Cardiac fibroblast (primary cell): Measurements from ENCODE around the gene GATB.

Source experiments
- DNase-seq, 2 donors: peaks; one replicate each; pipeline versions ENCODE4 v3.0.0 to v3.0.0-alpha.2; 2010; ENCODE audit warnings: low read depth in 2 of 2
- H3K4me3 ChIP-seq, 2 donors: replicated peaks in 1 of 2; 1 replicate in 1 of 2; 2 replicates in 1 of 2; pipeline ENCODE4 v1.5.1; 2011; ENCODE audit warnings: low read depth in 2 of 2, low read length in 2 of 2, mild to moderate bottlenecking in 2 of 2, moderate library complexity in 1 of 2
- CTCF ChIP-seq: IDR thresholded peaks from one replicate; pipeline ENCODE4 v1.5.1; 2011; ENCODE audit warnings: low read depth, mild to moderate bottlenecking, low read length, inconsistent platforms

The GATB gene

GRCh38 chr4:151641983-151642382 is 118.8 kb downstream of the GATB start:
- no peak for DNase-seq
- no peak for TF ChIP-seq CTCF
- no peak overlapping the region for H3K4me3 ChIP-seq

GRCh38 chr4:151641167-151641566 is 119.6 kb downstream of the GATB start:
- no peak overlapping the region for H3K4me3 ChIP-seq
- TF ChIP-seq CTCF, result no peak
- DNase-seq, result peak; percentile 53 to 62

GRCh38 chr4:151640381-151640780 is 120.4 kb downstream of the GATB start:
- H3K4me3 ChIP-seq, result no peak overlapping the region
- no peak for TF ChIP-seq CTCF
- DNase-seq, result no peak

- DNase-seq, result no peak
- TF ChIP-seq CTCF, result no peak
- no peak overlapping the region for H3K4me3 ChIP-seq
Observed at GRCh38 chr4:151638295-151638858, 122.4 kb downstream of the GATB start.

- no peak overlapping the region for H3K4me3 ChIP-seq
- TF ChIP-seq CTCF, result no peak
- DNase-seq, result no peak
Observed at GRCh38 chr4:151631349-151631748, 129.5 kb downstream of the GATB start.

- no peak for TF ChIP-seq CTCF
- no peak overlapping the region for H3K4me3 ChIP-seq
Observed at GRCh38 chr4:151629097-151629783, 131.6 kb downstream of the GATB start.

More at GRCh38 chr4:151629097-151629783, 131.6 kb downstream of the GATB start:
- DNase-seq, result no peak
